IMR-90 (cell line): ENCODE measurements around the gene UNC79.

Experiments
- CTCF ChIP-seq: conservative IDR thresholded peaks from 2 replicates; pipeline ENCODE4 v1.5.1; 2012; ENCODE audit warnings: mild to moderate bottlenecking, low read depth, low read length, improper control_type of control experiment
- MAFK ChIP-seq: IDR thresholded peaks from 2 replicates; pipeline ENCODE4 v1.6.1; 2012; ENCODE audit warnings: low read depth, low read length, improper control_type of control experiment
- MXI1 ChIP-seq: IDR thresholded peaks from 2 replicates; pipeline ENCODE4 v1.6.1; 2012; ENCODE audit warnings: low read depth, mild to moderate bottlenecking, low read length, moderate library complexity, borderline replicate concordance
- POLR2A ChIP-seq: IDR thresholded peaks from 2 replicates; pipeline ENCODE4 v1.6.1; 2012; ENCODE audit warnings: mild to moderate bottlenecking, low read depth, low read length
- RCOR1 ChIP-seq: IDR thresholded peaks from 2 replicates; pipeline ENCODE4 v1.6.1; 2012; ENCODE audit warnings: mild to moderate bottlenecking, low read length, improper control_type of control experiment; ENCODE audit not compliant: insufficient replicate concordance
- RFX5 ChIP-seq: IDR thresholded peaks from 2 replicates; pipeline ENCODE4 v1.8.0; 2012; ENCODE audit warnings: low read depth, mild to moderate bottlenecking, low read length, moderate library complexity
- SMC3 ChIP-seq: fragments of 150-350 bp; IDR thresholded peaks from 2 replicates; pipeline ENCODE4 v1.6.1; 2016; ENCODE audit warnings: low read depth, mild to moderate bottlenecking, antibody characterized with exemption, low read length, moderate library complexity

- TF ChIP-seq CTCF = no peak
- no peak for TF ChIP-seq RCOR1
- TF ChIP-seq RFX5 = no peak
- no peak for TF ChIP-seq POLR2A
- TF ChIP-seq MAFK = no peak
- TF ChIP-seq SMC3 = no peak
- TF ChIP-seq MXI1 = no peak
These were observed 263.2 kb downstream of the UNC79 start for GRCh38 chr14:93693914-93694313.
